NCI-H526 treated with DMSO at 0.1 percent for 48 hours (cell line): ENCODE measurements around the gene NSUN3.

Experiments
- DNase-seq: peaks from one replicate; lab custom pipeline; 2025; lab: John Stamatoyannopoulos, UW

NSUN3 gene

DNA sequence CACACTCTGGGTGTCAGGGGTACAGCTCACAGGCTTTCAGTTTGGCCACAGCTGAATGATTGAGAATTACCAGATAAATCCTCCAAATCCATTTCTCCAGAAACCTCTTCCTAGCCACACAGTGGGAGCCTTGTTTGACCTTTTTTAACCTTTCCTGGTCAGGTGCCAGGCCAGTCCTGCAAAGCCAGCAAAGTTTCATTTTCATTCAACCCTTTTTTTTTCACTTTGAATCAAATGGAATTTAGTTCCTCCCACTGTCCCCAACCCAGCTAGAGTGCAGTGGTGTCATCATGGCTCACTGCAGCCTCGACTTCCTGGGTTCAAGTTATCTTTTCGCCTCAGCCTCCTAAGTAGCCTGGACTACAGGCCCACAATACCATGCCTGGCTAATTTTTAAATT, 67.8 kb downstream of the NSUN3 start:
- no peak for DNase-seq

DNA sequence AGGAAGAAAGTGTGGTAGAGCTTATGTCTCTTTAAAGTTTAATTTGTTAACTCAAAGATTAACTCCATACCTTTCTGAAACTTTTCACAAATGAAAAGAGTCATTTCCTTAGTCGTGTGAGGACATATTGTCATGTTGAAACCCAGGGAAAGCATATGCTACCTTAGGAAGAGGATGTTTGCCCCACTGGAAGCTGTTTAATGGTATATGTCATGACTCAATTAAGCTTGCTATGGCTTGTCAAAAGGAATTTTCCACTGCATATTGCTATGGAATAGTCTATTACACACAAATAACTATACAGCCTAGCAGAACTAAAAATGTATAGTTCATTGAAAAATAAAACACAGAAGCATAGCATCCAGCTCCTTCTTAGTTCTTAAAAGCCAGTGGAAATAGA, 69.9 kb downstream of the NSUN3 start:
- DNase-seq: no peak

DNA sequence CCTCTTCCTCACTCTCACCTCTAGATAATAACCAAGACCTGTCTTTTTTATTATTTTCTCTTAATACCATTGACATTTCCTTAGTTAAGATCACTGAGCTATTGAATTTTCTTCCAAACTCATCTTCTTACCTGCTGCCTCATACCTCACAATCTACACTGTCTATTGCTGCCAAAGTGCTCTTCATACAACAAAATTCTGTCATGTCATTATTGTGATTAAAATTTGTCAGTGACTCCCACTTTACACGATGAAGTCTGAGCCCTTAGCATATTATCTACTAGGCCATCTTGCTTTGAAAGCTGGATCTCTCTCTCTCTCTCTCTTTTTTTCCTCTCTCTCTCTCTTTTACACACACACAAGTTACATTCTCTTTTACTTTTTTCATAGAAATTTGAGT, 73.3 kb downstream of the NSUN3 start:
- no peak for DNase-seq

DNA sequence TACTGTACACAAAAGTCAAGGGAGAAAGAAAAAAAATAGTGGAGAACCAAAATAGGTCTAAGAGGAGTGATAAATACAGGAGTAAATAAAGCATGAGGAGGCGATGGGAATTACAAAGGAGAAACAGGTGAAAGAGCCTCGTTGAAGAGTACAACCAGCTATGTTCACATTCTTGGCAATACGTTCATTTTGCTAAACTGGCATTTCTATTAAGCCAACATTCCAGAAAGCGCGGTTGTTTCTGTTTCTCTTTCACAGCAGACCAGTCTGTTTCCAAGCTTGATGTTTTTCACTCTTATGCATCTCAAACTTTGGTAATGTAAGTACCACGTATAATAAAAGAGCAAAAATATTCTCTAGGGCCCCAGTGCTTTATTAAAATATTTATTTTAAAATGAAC, 74.5 kb downstream of the NSUN3 start:
- DNase-seq: no peak

DNA sequence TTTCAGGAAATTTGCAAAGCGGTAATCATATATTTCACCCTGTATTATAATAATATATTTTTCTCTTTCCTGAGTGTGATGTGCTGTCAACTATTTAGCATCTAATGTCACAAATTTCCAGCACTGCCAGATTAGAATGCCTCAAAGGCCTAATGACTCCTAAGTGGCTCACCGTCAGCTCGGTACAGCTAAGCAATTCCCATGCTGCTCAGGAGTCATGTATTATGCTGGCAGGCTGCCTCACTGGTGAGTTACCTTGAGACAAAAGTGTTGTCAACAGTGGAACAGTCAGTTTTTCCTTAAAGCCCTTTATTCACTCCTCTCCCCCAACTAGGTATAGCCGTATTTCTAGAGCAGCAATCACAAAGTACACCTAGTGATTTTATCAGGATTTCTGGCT, 83.6 kb downstream of the NSUN3 start:
- DNase-seq: no peak

DNA sequence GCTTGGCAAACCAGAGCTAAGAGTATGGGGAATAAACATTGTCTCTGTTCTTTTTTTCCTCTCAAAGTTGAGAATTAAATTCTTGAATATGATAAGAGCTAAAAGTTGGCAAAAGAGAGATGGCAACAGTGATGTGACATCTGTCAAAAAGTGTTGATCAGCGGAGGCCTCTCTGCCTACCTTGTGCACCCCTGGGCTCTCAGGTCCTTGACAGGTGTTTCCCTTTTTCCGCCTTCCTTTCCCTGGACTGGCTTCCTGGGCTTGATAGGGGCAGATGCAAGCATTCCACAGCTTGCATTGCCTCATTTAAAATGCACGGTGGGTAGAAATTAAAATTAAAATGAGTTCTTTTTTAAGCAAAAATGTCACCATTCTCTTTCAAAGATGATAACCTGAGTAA, 84.2 kb downstream of the NSUN3 start:
- DNase-seq: no peak

DNA sequence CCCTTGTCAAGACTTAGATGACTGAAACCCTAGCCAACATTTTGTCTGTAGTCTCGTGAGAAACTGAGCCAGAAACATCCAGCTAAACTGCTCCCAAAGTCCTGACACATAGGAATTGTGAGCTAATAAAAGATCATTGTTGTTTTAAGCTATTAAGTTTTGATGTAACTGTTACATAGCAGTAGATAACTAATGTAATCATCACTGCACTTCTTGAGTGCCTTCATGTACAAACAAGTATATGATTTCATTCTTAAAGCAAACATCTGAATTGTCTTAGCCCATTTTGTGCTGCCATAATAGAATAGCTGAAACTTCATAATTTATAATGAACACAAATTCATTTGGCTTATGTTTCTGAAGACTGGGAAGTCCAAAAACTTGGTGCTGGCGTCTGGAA, 87.3 kb downstream of the NSUN3 start:
- no peak for DNase-seq

DNA sequence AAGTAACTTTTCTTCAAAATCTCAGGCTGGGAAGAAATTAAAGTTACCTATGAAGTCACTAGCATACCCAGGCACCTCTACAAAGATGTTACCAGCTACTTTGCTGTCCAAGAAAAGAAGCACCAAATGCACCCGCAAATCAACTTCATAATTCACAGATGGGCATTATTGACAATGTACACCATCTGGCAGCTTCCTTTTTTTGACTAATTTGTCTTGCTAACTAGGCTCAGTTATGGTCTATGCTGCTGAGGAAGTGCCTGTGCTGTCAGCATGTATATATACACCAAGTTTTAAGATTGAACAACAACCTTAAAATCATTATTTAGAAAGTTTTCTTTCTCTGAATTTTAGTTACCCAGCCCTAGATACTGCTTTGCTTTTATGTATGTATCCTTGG, 93.8 kb downstream of the NSUN3 start:
- DNase-seq: no peak

DNA sequence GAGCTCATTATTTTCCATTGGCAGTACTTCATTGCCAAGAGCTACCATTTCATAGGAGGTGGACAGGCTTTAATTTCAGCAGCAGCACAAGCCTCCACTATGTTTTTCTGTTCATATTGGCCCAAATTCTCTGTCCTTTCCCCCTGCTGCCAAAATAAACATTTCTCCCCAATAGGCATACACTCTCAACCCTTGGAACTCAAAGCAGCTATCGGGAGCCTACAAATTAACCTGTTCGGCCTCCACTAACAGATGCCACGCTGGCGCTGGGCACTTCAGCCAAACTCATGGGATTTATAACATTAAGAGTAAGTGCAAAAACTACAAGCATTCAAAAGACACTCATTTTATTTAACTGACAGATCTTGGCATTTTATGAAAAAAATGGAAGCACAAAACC, 95.7 kb downstream of the NSUN3 start:
- no peak for DNase-seq

DNA sequence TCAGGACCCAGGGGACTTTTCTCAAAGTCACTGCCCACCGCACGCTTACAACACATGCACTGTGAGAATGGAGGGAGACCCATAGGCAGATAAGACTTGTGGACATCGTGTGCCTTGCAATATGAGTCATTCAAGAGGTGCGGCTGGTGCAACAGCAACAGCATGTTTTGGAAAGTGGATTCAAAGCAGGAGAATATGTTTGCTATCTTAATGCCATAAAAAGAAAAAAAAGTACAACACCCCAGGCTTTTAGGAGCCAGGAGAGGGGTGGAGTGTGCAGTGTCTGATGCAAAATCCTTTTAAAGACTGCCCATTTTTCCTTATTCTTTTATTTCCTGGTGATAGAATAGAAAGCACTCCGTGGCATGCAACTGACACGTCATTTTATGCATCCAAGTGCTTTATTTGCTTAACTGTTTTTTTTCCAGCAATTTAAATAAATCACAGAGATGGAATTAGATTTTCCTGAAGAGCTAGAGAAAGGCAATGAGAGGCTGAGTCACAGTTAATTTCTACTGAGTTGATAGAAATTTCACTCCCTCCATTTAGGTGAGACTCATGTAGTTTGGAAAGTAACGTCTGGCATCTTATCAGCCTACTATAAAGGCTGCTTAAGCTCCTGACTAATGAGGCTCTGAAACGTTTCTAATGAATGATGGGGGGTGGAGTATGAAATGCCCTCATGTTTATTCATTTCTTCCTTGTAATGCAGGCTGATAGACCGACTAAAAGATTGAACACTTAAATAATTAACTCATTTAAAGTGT, 96.4 kb downstream of the NSUN3 start:
- no peak for DNase-seq

DNA sequence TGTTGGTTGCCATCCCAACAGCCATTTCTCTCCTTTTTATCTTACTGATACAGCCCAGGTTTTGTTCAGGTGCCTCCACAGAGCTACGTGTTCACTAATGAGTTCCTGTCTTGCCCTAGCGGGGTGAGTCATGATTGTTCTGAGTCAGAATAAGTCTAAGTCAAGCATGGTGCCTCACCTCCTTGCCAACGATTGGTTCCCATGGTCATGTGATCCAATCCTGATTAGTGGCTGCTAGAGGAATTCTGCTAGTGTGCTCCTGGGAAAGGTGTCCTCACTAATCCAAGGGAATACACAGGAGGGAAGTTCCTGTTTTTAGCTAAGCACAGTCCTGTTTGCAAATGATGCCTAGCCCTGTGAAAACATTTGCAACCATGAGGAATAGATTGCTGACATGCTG, 99.8 kb downstream of the NSUN3 start:
- no peak for DNase-seq

DNA sequence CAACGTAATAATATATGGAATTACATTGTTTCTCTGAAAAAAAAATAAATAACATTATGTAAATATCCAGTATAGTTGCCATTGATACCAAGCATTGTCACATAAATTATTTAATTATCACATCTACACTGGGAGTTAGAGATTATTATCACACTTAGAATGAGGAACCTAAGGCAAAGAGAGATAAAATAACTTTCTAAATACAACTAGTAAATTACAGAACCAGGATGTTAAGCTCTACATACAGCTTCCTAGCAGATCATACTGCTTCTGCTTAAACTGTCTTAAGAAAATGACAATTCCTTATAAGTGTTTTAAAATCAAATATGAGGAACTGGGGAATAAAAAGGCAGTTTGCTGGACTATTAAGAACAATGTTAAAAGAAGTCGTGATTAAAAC, 104.5 kb downstream of the NSUN3 start:
- no peak for DNase-seq

DNA sequence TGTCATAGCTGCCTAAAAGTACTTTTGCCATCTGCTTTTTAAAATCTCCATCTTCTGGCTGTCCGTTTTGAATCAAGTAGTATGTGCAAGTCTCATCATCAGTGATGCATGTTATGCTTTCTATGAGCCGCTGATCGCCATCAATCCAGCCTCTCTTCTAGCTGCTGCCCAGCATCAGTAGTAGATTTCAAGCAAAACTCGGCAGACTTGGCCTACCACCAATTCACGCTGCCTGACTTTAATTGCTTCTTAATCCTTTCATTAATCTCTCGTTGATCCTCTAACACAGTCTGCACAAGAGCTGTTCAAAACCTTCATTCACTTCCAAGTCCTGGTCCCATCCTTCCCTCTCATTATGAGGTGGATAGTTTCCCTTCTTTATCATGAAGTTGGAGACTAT, 104.9 kb downstream of the NSUN3 start:
- DNase-seq: no peak

DNA sequence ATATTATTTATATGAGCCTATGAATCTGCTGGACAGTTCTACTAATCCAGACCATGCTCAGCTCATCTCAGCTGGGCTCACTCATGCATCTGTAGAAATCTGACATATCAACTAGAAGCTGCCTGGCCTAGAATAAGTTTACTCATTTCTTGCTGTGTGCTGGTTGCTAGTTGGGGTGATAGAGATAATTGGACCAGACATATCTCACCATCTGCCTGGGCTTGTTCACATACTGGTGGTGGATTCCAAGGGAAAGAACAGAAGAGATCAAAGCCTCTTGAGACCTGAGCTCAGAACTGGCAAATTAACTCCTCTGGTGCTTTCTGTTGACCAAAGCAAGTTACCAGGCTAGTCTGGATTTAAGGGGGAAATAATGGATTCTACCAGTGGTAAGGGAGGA, 109.1 kb downstream of the NSUN3 start:
- no peak for DNase-seq

DNA sequence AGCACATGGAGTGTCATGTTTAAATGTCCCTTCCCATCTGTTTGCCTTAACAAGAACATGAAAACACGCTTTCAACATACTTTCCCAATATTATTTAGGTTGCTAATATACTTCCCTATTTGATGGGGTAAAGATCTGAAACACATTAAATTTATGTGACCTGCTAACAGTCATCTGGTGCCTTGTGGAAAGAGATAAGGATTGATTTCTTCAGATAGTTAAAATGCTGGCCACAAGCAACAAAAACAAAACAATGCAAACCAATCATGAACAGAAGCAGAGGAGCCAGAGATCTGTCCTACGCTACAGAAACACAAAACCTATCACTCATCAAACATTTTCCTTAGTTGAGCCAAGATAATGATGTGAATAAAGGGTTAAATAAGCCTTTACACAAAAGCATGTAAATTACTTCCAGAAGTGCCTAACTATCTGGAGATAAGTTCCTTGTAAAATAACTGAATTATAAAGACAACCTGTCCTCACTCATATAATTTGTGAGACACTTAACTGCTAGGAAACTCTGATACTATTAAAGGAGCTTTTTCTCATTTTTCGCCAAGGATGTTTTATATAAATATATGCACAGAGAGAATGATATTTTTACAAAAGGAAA, 109.9 kb downstream of the NSUN3 start:
- DNase-seq: no peak

DNA sequence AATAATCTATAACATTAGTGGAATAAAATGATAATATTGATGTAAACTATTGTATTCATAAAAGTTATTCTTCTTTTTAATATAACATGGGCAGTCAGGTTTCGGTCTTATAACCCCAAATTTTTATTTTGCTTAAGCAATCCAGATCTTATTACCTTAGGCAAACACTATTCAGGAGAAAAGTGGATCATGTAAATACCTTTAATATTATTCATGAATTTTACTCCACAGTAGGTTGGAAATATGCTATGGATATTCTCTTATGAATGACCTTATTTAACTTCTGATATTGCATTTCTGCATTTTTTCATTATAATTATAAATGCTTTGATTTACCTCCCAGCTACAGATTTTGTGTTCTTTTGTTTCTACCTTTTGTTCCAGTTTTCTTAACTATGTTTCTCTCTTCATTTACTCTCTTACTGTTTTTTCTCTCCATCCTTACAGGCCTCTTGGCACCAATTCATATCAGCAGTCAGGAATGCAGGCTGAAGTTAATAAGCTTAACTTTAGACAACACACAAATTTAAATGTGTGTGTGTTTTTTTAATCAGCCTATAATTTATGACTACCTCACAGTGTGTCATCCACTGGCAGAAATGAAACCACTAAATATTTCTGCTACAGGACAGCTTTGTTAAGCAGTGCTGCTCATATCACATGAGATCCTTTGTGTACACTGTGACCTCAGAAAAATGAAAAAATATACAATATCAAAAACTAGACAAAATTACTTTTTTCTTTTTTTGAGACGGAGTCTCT, 111.0 kb downstream of the NSUN3 start:
- DNase-seq: peak; percentile 45

DNA sequence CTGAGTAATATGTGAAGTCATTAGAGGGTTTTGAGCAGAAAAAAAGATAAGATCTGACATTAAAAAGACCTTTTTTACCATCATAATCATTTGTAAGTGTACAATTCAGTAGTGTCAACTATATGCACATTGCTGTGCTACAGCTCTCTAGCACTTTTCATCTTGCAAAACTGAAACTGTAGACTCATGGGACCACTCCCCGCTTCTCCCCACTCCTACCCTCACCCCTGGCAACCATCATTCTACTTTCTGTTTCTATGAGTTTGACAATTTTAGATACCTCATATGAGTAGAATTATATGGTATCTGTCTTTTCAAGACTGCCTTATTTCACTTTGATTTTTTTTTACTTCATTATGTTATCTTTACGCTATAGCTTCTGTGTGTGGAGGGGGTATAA, 112.8 kb downstream of the NSUN3 start:
- no peak for DNase-seq

DNA sequence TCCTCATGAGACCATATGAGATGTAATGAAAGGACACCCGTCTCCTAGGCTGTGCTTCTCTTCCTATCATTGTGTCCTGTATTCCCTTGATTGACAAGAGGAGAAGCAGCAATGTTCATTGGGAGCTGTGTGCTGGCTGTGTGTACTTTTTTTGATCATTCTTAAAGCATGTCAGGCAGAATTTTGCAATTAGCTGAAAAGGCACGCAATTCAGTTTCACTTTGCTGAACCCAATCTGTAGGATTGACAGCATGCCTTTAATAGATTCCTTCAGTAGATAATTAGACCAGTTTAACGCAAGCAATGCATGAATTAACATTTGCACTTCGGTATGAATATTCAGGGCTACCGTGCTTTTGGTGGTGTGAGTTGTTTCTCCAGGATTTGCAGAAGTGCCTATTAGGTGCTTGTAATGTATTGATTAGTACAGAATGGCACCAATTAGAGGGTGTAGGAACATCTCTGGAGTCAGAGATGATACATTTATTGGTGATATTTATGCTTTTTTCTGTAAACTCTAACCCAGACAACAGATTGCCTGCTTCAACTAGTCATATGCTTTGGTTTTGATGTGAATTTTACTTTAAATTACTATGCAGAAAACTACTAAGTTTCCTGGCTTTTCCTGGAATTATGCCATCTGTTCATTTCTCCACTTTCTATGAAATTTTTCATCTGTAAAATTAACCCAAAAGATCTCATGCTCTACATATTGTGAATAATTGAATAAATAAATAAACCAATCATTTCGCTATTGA, 114.3 kb downstream of the NSUN3 start:
- no peak for DNase-seq
